Adrenal gland (tissue), 5 donors: ENCODE measurements around the gene EFHC1.

Experiments
- CTCF ChIP-seq, 6 experiments: fragments of 450-650 bp in 4 of 6; fragments of 200-600 bp in 2 of 6; sonication (generic) in 1 of 6; IDR thresholded peaks; 1 replicate in 5 of 6; 2 replicates in 1 of 6; pipeline versions ENCODE4 v1.5.1 to v1.8.0; 2016 to 2021; ENCODE audit warnings: antibody characterized with exemption in 6 of 6, mild to moderate bottlenecking in 2 of 6, moderate library complexity in 1 of 6
- POLR2A ChIP-seq, 2 donors: fragments of 450-650 bp; IDR thresholded peaks; one replicate each; pipeline ENCODE4 v1.6.1; 2017; ENCODE audit warnings: antibody characterized with exemption in 2 of 2, mild to moderate bottlenecking in 2 of 2, moderate library complexity in 1 of 2
- donor health status: DM: no; HTN: no; CAD: no.

GRCh38 chr6:52474173-52474572 is 54.0 kb downstream of the EFHC1 start:
- TF ChIP-seq POLR2A (IDR thresholded peaks at IDR 0.05) (no peak), CTCF (IDR thresholded peaks at IDR 0.05) (no peak)
